NCI-H2196 treated with DMSO at 0.1 percent for 48 hours (cell line): ENCODE measurements around the gene LRMDA.
"Not testable (repeated sequence)": the region's sequence is repeated elsewhere in the genome, so short reads cannot be mapped to it uniquely, and the experiment has no call there.

Source experiments
- DNase-seq: peaks from one replicate; lab custom pipeline; 2025; ENCODE audit not compliant: unreplicated experiment; lab: John Stamatoyannopoulos, UW

Gene LRMDA

GRCh38 chr10:75733135-75733890 lies 301.9 kb downstream of the LRMDA start:
- DNase-seq = no peak

DNA sequence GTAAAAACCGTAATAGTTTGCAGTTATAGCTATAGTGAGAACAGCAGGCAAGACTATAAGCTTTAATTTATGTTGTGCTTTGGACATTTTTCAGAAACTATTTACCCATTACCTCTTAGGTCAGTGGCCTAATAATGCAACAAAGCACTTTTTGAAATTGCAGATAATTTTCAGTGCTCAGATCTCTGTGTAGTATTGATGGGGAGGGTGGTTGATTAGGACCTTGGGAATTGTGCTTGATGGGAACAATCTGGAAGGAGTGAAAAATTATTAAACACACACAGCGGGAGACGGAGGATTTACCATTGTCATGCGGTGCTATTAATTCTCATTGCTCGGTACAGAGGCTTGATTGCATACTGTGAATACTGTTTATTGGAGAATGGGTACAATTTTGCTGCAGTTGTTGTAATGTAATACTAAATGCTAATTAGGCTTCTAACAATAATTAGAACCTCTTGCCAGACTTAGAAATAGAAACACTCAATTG lies 304.8 kb downstream of the LRMDA start:
- no peak for DNase-seq

DNA sequence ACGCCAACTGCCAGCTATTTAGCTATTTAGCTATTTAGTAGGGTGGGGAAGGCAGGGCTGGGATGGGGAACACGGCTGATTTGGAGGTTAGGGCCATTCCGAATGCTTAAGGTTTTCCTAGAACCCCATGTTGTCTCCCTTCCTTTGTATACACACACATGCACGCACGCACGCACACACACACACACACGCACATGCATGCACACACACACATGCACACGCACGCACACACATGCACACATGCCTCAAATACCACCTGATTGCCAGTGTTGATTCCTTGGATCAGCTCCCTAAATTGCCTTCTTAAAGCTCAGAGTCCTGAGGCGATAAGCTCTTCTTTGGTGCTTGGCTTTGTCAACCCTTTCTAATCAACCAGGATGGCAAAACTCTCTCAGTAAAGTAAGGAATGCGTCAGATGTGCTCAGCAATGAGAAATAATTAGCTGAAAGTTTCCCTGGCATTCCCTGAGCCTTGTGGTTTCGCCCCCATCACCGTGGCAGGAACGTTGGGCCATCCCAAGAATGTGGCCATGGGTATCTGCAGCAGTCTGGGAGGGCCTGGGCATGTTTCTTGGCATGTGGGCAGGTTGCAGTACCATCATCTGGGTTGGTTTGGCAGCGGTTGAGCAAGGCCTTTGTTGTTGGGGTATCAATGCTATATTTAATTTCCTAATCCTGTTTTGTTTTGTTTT lies 305.6 kb downstream of the LRMDA start:
- no peak for DNase-seq

DNA sequence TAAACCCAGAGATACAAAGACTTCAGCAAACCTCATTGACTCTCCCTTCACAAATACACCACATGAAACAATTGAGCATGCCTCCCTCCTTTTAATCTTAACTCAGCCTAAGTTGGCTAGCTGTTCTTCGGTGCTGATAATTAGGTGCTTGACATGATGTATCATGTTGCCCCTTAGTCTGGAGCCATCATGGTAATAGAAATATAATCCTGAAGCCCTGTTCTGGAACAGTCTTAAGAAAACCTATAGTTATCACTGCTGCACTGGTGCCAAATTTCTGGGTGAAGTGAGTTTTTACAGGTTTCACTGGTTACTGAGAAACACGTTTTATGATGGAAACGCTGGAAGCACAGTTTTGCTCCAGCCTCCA lies 306.1 kb downstream of the LRMDA start:
- DNase-seq = no peak

DNA sequence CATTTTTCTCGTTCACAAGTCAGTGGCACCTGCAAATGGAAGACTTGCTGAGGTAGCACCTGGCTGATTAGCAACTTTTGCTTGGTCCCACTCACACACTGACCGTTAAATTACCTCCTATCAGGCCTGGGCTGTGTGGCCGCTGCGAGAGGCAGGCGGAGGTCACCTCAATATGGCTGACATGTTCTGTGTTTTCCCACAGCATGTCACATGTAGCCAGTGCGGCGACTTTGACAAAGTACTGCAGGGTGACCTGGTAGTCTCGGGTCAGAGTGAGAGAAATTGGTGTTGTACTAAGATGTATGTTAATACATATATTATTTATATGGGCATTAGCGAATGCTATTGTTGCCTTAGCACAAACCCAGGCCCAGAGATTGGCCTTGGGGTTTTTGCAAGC lies 307.5 kb downstream of the LRMDA start:
- DNase-seq = no peak

DNA sequence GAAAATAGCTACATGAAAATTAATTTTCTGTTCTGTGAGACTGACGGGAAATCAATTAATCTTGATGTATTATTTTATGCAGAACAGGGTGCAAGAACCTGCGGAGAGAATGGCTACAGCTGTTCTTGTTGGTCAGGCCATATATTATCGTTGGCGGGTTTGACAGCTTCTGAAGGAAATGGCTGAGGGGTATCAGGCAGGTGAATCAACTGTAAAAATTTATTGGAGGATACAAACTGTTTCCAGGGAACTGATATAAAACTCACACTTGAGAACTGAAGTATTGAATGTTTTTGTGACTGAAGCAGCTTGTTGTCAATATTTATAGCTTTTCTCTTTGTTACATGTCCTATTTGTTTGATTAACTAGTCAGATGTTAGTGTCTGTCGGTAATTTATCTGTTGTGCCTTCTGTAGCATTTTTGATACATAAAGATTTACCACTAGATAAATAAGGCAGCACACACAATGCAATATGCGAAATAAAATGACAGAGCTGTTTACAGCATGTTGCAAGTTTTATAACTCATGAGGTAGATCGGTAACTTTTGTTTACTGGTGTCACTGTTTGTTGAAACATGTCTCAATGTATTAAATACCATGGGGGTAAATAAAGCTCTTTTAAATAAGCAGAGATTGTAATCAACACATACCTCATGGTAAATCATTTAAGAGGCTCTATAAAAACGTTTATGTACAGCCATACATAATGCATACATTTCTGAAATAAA lies 308.2 kb downstream of the LRMDA start:
- DNase-seq = no peak

DNA sequence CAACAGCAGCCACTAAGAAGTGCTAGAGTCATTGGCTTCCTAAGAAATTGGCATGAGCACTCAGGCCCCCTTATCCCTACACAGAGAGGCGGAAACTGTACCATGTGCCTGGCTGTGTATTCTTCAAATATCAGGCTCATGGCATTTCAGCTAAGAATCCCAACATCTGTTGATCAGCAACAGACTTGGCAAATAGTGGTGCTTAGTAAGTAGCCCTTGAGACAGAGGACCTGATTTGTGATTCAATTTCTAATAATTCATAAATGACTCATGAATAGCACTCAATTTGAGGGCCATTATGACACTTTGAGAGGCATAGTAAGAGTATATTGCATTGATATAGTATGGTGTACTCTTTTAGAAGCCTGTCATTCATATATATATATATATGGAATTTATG lies 309.1 kb downstream of the LRMDA start:
- no peak for DNase-seq

GRCh38 chr10:75742355-75742754 lies 310.9 kb downstream of the LRMDA start:
- no peak for DNase-seq

- no peak for DNase-seq
Measured at GRCh38 chr10:75743291-75743778, 311.9 kb downstream of the LRMDA start.

DNA sequence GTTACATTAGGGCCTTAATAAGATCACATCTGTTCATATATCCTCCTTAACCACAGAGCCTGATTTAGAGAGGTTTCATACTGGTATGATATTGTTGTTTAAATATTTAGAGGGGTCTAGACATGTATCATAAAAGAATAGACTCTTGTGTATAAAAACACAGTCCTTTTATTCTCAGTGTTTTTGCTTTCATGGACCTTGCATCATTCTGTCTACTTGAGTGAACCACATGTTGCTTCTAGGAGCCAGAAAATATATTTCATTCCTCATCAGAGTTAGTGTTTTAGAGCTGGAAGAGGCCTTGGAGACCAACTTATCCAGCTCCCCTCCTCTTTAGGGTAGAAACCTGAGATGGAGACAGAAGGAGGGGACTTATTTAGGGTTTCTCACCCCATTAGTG lies 312.8 kb downstream of the LRMDA start:
- DNase-seq = no peak

- no peak for DNase-seq
Measured at GRCh38 chr10:75746356-75746755, 314.9 kb downstream of the LRMDA start.

DNA sequence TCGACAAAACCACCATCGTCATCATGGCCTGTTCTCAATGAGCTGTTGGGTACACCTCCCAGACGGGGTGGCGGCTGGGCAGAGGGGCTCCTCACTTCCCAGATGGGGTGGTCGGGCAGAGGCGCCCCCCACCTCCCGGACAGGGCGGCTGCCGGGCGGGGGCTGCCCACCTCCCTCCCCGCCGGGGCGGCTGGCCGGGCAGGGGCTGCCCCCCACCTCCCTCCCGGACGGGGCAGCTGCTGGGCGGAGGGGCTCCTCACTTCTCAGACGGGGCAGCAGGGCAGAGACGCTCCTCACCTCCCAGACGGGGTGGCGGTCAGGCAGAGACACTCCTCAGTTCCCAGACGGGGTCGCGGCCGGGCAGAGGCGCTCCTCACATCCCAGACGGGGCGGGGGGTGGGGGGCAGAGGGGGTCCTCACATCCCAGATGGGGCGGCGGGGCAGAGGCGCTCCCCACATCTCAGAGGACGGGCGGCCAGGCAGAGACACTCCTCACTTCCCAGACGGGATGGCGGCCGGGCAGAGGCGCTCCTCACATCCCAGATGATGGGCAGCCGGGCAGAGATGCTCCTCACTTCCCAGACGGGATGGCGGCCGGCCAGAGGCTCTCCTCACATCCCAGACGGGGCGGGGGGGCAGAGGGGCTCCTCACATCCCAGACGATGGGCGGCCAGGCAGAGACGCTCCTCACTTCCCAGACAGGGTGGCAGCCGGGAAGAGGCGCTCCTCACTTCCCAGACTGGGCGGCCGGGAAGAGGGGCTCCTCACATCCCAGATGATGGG lies 318.9 kb downstream of the LRMDA start:
- not testable (repeated sequence) for DNase-seq

- no peak for DNase-seq
Measured at GRCh38 chr10:75751232-75751631, 319.8 kb downstream of the LRMDA start.

DNA sequence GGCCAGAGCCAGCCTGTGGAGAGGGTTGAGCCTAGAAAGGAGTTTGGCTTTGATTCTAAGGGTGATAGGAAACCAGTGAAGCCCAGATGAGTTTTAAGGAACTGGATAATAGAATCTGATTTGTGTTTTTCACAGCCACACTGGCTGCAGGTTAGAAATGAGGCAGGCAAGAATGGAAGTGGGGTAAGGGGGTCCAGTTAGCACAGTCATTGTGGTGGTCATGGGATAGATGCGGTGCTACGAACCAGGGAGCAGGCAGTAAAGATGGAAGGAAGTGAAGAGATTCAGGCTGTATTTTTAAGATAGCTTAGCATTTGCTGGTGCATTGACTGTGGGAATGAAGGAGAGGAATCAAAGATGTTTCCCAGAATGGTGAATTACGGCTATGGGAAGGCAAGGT lies 322.2 kb downstream of the LRMDA start:
- no peak for DNase-seq

DNA sequence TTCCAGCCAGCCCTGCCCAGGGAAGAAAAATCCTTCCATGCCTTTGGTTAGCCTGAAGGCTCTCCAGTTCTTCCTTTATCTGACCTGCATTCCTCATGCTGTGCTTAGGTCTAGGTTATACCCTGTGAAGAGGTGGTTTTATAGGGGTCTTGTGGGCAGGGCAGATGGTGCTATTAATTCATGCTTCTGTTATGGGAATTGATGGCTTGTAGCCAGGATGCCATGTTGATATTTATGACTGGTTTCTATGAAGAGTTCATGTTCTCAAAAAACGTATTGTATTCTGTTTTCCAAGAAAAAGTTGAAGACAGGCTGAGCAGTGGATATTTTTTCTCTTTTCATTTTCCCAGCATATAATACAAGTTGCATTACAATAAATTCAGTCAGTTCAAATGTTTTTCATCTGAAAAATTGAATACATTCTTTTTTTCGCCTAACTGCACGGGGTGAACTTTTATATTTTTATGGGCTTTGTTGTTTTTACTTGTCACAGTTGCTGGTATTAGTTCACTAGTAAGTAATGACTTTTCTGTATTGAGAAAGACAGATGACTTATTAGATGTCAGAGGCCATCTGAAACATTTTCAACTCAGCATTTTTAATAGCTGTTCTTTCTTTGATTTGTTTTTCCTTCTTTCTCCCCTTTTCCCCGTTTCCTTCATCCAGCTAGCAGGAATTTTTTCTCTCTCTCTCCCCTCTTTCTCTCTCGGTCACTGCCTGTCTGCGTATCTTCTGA lies 322.8 kb downstream of the LRMDA start:
- no peak for DNase-seq

DNA sequence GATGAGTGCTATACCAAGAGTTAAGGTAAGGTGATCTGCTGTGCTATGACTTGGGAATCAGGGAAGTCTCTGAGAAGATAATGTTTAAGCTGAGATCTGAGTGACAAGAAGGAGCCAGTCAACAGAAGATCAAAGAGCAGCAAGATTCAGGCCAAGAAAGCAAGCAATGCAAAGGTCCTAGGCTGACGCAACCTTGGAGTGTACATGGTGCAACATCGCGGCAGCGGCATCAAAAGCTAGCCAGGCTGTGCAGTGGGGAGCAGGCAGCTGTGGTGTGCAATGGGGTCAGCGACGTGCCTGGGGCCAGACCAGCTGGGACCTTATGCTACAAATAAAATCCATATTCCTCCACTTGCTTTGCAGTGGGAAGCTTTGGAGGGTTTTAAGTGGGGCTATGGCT lies 324.1 kb downstream of the LRMDA start:
- DNase-seq = no peak

DNA sequence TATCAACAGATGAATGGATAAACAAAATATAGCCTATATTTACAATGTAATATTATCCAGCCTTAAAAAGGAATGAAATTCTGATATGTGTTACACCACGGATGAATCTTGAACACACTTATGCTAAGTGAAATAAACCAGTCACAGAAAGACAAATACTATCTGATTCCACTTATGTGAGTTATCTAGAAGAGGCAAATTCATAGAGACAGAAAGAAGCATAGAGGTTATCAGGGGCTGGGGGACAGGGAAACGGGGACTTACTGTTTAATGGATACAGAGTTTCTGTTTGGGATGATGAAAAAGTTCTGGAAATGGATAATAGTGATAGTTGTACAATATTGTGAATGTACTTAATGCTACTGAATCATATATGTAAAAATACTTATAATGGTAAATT lies 329.9 kb downstream of the LRMDA start:
- DNase-seq = no peak

DNA sequence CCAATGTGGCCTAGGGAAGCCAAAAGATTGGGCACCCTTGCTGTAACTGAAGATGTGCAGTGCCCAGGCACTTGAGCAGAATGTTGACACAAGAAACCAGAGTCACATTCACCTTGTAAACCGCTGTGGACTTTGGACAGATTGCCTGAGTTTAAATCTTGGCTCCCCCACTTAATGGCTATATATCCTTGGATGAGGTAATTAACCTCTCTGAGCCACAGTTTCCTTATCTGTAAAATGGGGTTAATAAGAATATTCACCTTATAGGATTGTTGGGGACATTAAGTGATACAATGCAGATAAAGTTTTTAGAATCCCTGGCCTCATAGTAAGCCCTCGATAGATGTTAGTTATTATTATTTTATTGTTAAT lies 331.0 kb downstream of the LRMDA start:
- no peak for DNase-seq

- no peak for DNase-seq
Measured at GRCh38 chr10:75763652-75764051, 332.2 kb downstream of the LRMDA start.

- DNase-seq = no peak
Measured at GRCh38 chr10:75764974-75765788, 333.8 kb downstream of the LRMDA start.
